Sigmoid colon (tissue), 7 donors: Measurements from ENCODE around the gene ETS1. TPM values are rescaled to one million over a fixed set of nuclear protein-coding genes. Genes with fewer than 3 reads are reported as not detected.

ENCODE experiments used
- DNase-seq: peaks from one replicate; pipeline ENCODE4 v3.0.0-alpha.2; 2019
- H3K27ac ChIP-seq, 4 donors: fragments of 200-600 bp; sonication (generic); one replicate each; pipeline ENCODE4 v1.5.1; 2016 to 2019; ENCODE audit warnings: mild to moderate bottlenecking in 1 of 4
- H3K27me3 ChIP-seq, 3 donors: fragments of 200-600 bp; sonication (generic); one replicate each; pipeline ENCODE4 v1.5.1; 2019; ENCODE audit warnings: mild to moderate bottlenecking in 1 of 3
- H3K36me3 ChIP-seq, 4 donors: fragments of 200-600 bp; sonication (generic); one replicate each; pipeline ENCODE4 v1.5.1; 2016 to 2019
- H3K4me1 ChIP-seq, 4 donors: fragments of 200-600 bp; sonication (generic); one replicate each; pipeline ENCODE4 v1.5.1; 2017 to 2019
- H3K4me3 ChIP-seq, 4 donors: fragments of 200-600 bp; sonication (generic); one replicate each; pipeline ENCODE4 v1.5.1; 2017 to 2019; ENCODE audit warnings: mild to moderate bottlenecking in 2 of 4, moderate library complexity in 1 of 4
- H3K9me3 ChIP-seq, 4 donors: fragments of 200-600 bp in 3 of 4; sonication (generic) in 3 of 4; one replicate each; pipeline versions ENCODE4 v1.5.1 to v1.6.1; 2013 to 2019
- CTCF ChIP-seq, 4 experiments: fragments of 450-650 bp in 3 of 4; fragments of 200-600 bp in 1 of 4; IDR thresholded peaks; one replicate each; pipeline ENCODE4 v1.5.1; 2016 to 2019; ENCODE audit warnings: antibody characterized with exemption in 4 of 4, mild to moderate bottlenecking in 3 of 4, moderate library complexity in 2 of 4
- EP300 ChIP-seq, 4 donors: sonication (generic); formaldehyde crosslinking; IDR thresholded peaks; one replicate each; pipeline ENCODE4 v1.6.1; 2017; ENCODE audit warnings: antibody characterized with exemption in 4 of 4
- POLR2A ChIP-seq, 2 donors: fragments of 450-650 bp; IDR thresholded peaks; one replicate each; pipeline ENCODE4 v1.6.1; 2016; ENCODE audit warnings: antibody characterized with exemption in 2 of 2, mild to moderate bottlenecking in 2 of 2, moderate library complexity in 2 of 2
- POLR2AphosphoS5 ChIP-seq, 4 donors: sonication (generic); formaldehyde crosslinking; IDR thresholded peaks; one replicate each; pipeline ENCODE4 v1.6.1; 2017; ENCODE audit warnings: antibody characterized with exemption in 4 of 4
- WGBS, 2 donors: extraction: QIAGEN DNeasy Blood & Tissue Kit; methylation state at CpG; one replicate each; pipeline ENCODE4 v1.1.7; 2013; 5-methylcytosine and 5-hydroxymethylcytosine counted together
- intact Hi-C: fragments of 100-400 bp; cut with DNase I; formaldehyde crosslinking; loops from one replicate; pipeline ENCODE4 v1.15.1; 2023
- polyA plus RNA-seq, 3 donors: library from polyadenylated mRNA; stranded (reverse); fragments of 200-250 nt; gene quantifications; one replicate each; pipeline ENCODE4 v1.2.3, GENCODE V29; 2013
- small RNA-seq, 3 donors: library from RNA; depleted of rRNA; stranded (forward); fragments of <200 nt; gene quantifications; one replicate each; pipeline ENCODE3, GENCODE V24; 2016
- total RNA-seq, 4 donors: library from RNA; depleted of rRNA; stranded (reverse); fragments of >200 nt; gene quantifications; one replicate each; pipeline ENCODE4 v1.1.0, GENCODE V29; 2016
- donor health status: healthy with polysubstance abuse.
- donor health status: Bipolar disorder and iron deficiency.
- donor health status: healthy.

Gene ETS1
- total and polyA plus RNA-seq, 7 donors = 12.5 to 122 (median 24.6) TPM

GRCh38 chr11:128411150-128411549, 176.2 kb downstream of the ETS1 start:
- Histone ChIP-seq H3K36me3 (no peaks in the 10 kb centered on the region), H3K9me3 (no peaks in the 10 kb centered on the region), H3K4me3 (no peak overlapping the region), H3K27ac (no peak overlapping the region), H3K4me1 (peaks cover 0 to 7% (median 6%) of the 10 kb centered on the region in 4 donors), H3K27me3 (no peaks in the 10 kb centered on the region)
- DNase-seq = no peak
- intact Hi-C loops = no loop called here
- TF ChIP-seq EP300 (IDR thresholded peaks at IDR 0.05) (no peak), CTCF (IDR thresholded peaks at IDR 0.05) (no peak), POLR2AphosphoS5 (IDR thresholded peaks at IDR 0.05) (no peak), POLR2A (IDR thresholded peaks at IDR 0.05) (no peak)

- Histone ChIP-seq H3K36me3 (no peaks in the 10 kb centered on the region), H3K27ac (no peak overlapping the region), H3K4me3 (no peak overlapping the region), H3K27me3 (no peaks in the 10 kb centered on the region), H3K9me3 (no peaks in the 10 kb centered on the region), H3K4me1 (peaks cover 0 to 19% (median 17%) of the 10 kb centered on the region in 4 donors)
- 30 to 69% methylated on average over 2 of the region's 2 CpGs for WGBS, 2 donors
- no peak for DNase-seq
- intact Hi-C loops = loop anchor here (5.0 kb wide), 1 partner anchor 43 kb away; no protein-coding TSS in a partner anchor
- TF ChIP-seq POLR2A (IDR thresholded peaks at IDR 0.05) (no peak), CTCF (IDR thresholded peaks at IDR 0.05) (no peak), POLR2AphosphoS5 (IDR thresholded peaks at IDR 0.05) (no peak), EP300 (IDR thresholded peaks at IDR 0.05) (no peak)
Observed at GRCh38 chr11:128409476-128409875, 177.9 kb downstream of the ETS1 start.

Small RNAs within 50 kb of the gene (small RNA-seq; reads per million reads assigned to genes)
- gene MIR6090 = 0 reads per million in 3 donors

Other genes with a start within 250 kb of the ETS1 start
- 10 to 100 TPM in 3 of 4 donors, 1 to 10 TPM in 1; 8.8 to 18.0 (median 15.0) TPM for gene FLI1, start 106.5 kb upstream of the ETS1 start, total RNA-seq
- 10 to 100 TPM in 1 of 3 donors, 1 to 10 TPM in 2; 1.8 to 16.6 (median 4.2) TPM for gene FLI1, start 106.5 kb upstream of the ETS1 start, polyA plus RNA-seq